Colonic mucosa (tissue), 4 donors: ENCODE data around the gene OASL. TPM values are rescaled to one million over a fixed set of nuclear protein-coding genes. Genes with fewer than 3 reads are reported as not detected.
A peak's percentile ranks its signal among the peaks of the same experiment; 100 is the strongest.

Source experiments
- DNase-seq: peaks from one replicate; pipeline ENCODE4 v3.0.0-alpha.2; 2020
- H3K27ac ChIP-seq: fragments of 200-600 bp; one replicate; pipeline ENCODE4 v1.8.0; 2021
- H3K27me3 ChIP-seq: fragments of 200-600 bp; one replicate; pipeline ENCODE4 v1.8.0; 2021
- H3K36me3 ChIP-seq: fragments of 200-600 bp; one replicate; pipeline ENCODE4 v1.8.0; 2021
- H3K4me1 ChIP-seq: fragments of 200-600 bp; one replicate; pipeline ENCODE4 v1.8.0; 2021; ENCODE audit warnings: mild to moderate bottlenecking
- H3K4me3 ChIP-seq: fragments of 200-600 bp; one replicate; pipeline ENCODE4 v1.8.0; 2021
- H3K9ac ChIP-seq, 2 donors: one replicate each; pipeline ENCODE4 v1.7.0; 2013; ENCODE audit warnings: control low read depth in 2 of 2, low read depth in 2 of 2, low read length in 2 of 2
- H3K9me3 ChIP-seq: fragments of 200-600 bp; one replicate; pipeline ENCODE4 v1.8.0; 2021
- intact Hi-C: fragments of 100-400 bp; cut with DNase I; formaldehyde crosslinking; loops from one replicate; pipeline ENCODE4 v1.14.1; 2022
- total RNA-seq, 2 donors: library from RNA; stranded (reverse); fragmentation: NEBNext Ultra II Directional in 1 of 2; extraction: Animal tissue kit (Norgen Biotek cat#: 25700) in 1 of 2; gene quantifications; one replicate each; pipeline ENCODE4 v1.2.1, GENCODE V29; 2021
- TF ChIP-seq, protein P1 (sequence below): fragments of 200-600 bp; IDR thresholded peaks from one replicate; pipeline ENCODE4 v1.8.0; 2022; ENCODE audit warnings: antibody characterized with exemption, mild to moderate bottlenecking
- donor health status: healthy.
- donor health status: DM: no; HTN: no; CAD: no.
- donor health status: DM: no; HTN: no; CAD: no.

The OASL gene
- total RNA-seq, 2 donors from 2014 or later = 5.2 to 7.0 TPM

DNA sequence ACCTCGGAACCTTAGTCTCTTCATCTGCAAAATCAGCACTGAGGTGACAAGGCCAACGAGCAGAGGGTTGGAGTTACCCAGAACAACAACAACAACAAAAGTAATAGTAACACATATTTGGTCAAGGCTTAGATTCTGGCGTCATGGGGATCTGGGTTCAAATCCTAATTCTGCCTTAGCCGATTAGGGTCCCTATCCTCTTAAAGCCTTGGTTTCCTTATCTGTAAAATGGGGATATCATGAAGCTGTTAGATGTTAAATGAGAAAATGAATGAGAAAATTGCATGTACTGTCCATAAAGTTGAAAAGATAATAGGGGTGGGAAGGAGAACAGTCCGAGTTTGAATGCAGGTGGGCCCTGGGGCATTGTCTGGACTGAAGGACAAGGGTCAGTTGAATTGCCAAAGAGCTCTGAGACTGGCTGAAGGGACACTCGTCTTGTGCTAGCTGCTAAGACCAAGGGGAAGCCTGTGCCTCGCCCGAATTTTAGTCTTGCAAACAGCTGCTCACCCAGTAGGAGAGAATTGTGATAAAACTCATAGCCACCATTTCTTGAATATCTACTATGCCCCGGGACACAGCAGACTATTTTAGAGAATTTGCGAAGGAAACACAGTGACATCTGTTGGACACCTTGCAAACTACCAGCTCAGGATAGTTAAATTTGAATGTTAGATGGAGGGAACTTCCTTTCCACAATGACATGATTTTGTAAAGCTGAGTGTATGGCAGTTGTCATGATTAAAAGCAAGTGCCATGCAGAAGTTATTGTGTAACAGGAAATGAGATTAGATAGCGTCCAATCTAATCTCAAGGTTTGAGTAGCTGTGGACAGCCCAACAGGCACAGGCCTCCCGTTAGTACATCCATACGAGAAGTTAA is 67.5 kb downstream of the OASL start:
- TF ChIP-seq, protein P1, sequence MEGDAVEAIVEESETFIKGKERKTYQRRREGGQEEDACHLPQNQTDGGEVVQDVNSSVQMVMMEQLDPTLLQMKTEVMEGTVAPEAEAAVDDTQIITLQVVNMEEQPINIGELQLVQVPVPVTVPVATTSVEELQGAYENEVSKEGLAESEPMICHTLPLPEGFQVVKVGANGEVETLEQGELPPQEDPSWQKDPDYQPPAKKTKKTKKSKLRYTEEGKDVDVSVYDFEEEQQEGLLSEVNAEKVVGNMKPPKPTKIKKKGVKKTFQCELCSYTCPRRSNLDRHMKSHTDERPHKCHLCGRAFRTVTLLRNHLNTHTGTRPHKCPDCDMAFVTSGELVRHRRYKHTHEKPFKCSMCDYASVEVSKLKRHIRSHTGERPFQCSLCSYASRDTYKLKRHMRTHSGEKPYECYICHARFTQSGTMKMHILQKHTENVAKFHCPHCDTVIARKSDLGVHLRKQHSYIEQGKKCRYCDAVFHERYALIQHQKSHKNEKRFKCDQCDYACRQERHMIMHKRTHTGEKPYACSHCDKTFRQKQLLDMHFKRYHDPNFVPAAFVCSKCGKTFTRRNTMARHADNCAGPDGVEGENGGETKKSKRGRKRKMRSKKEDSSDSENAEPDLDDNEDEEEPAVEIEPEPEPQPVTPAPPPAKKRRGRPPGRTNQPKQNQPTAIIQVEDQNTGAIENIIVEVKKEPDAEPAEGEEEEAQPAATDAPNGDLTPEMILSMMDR = peak; percentile 71
- Histone ChIP-seq H3K4me3 (no peak overlapping the region), H3K27ac (no peak overlapping the region), H3K9ac (no peak overlapping the region), H3K27me3 (no peaks in the 10 kb centered on the region), H3K36me3 (no peaks in the 10 kb centered on the region), H3K4me1 (no peaks in the 10 kb centered on the region), H3K9me3 (no peaks in the 10 kb centered on the region)
- intact Hi-C loops = no loop called here
- no peak for DNase-seq

DNA sequence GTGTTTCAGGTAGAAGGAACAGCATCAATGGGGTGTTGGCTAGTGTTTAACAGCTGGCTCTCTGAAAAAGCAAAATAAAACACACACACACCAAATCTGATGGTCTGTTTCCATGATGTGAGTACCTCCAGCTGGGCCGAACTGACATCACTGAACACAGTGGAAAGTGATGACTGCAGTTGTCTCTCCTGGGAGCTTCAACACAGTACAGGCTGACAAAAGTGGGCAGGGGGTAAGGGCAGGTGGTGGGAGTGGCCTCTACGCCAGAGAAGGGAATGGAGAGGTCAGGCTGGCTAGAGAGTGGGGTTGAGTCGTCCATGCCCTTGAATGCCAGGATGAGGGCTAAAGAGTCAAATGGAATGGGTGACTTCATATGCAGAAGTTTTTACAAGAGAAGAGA is 68.7 kb downstream of the OASL start:
- H3K9me3 ChIP-seq = no peaks in the 10 kb centered on the region
- TF ChIP-seq, protein P1 = no peak
- DNase-seq = no peak
- H3K27ac ChIP-seq = no peak overlapping the region
- H3K36me3 ChIP-seq = no peaks in the 10 kb centered on the region
- H3K9ac ChIP-seq = no peak overlapping the region
- intact Hi-C loops = no loop called here
- no peaks in the 10 kb centered on the region for H3K27me3 ChIP-seq
- H3K4me3 ChIP-seq = no peak overlapping the region
- no peaks in the 10 kb centered on the region for H3K4me1 ChIP-seq

Other genes with a start within 250 kb of the OASL start
- gene SPPL3, start 134.9 kb downstream of the OASL start, total RNA-seq = 10 to 100 TPM; 44.7 to 55.2 TPM
- 10 to 100 TPM; 18.0 to 24.7 TPM for gene HNF1A, start 60.7 kb downstream of the OASL start, total RNA-seq
- gene C12orf43, start 22.8 kb downstream of the OASL start, total RNA-seq = 10 to 100 TPM; 10.6 to 18.3 TPM
- gene P2RX7, start 93.6 kb upstream of the OASL start, total RNA-seq = 1 to 10 TPM in 1 of 2 donors, under 1 TPM in 1; 0.62 to 1.7 TPM
- gene P2RX4, start 170.9 kb upstream of the OASL start, total RNA-seq = 100 to 1,000 TPM in 1 of 2 donors, 10 to 100 TPM in 1; 82.2 to 123 TPM